ENCODE measurements around the gene IDH3G. TPM values are rescaled to one million over a fixed set of nuclear protein-coding genes. Genes with fewer than 3 reads are reported as not detected.
"Not testable (repeated sequence)": the region's sequence is repeated elsewhere in the genome, so short reads cannot be mapped to it uniquely, and the experiment has no call there.

Gene IDH3G
- polyA plus RNA-seq, 3 donors = 115 to 201 (median 130) TPM

DNA sequence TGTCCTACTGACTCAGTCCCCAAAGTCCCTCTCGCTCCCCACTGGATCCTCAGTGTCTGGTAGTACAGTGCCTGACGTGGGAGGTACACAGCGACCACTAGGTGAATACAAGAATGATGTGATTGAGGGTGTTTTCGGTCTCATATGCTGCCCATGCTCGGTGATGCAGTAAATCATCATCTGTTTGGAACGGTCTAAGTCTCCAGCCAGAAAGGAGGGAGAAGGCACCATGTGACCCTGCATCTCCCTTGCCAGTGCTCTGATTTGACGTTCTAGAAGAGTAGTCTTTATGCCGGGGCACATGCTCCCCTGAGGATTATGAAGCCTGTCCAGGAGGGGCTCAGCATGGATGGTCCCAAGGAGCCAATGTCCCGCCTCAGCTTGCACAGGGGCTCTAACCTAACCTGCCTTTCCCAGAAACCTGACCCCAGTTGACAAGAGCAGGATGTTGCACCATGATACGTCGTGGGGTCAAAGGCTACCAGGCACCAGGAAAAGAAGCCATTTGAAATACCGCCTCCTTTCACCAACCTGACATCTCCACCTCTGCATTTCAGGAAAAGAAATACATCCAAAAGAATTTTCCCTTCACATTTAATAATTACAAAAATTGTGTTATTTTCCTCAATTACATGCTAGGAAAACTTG lies 43.9 kb downstream of the IDH3G start:
- no peak overlapping the region for H3K4me2 ChIP-seq (replicated peaks; ENCODE audit: extremely low read depth, low read length, poor library complexity, severe bottlenecking)
- H3K4me1 ChIP-seq (ENCODE audit: control insufficient read depth in 1 of 2, insufficient read depth in 2 of 2, low read length in 2 of 2) = no peaks in the 10 kb centered on the region
- no peaks in the 10 kb centered on the region for H3K9me3 ChIP-seq (replicated peaks in 1 of 2; ENCODE audit: control insufficient read depth in 1 of 2, insufficient read depth in 1 of 2, low read length in 2 of 2)
- H3K36me3 ChIP-seq (replicated peaks in 1 of 2; ENCODE audit: control insufficient read depth in 1 of 2, insufficient read depth in 2 of 2, low read length in 2 of 2) = no peaks in the 10 kb centered on the region
- WGBS (ENCODE audit: insufficient coverage) = 100% methylated on average over 3 of the region's 12 CpGs
- intact Hi-C loops (cut with micrococcal nuclease) = no loop called here
- no peak overlapping the region for H3K4me3 ChIP-seq (replicated peaks in 1 of 3; ENCODE audit: low read depth in 2 of 3, low read length in 3 of 3)
- no peak overlapping the region for H3K27ac ChIP-seq (ENCODE audit: low read depth in 1 of 2, low read length in 2 of 2)
- no peaks in the 10 kb centered on the region for H3K79me2 ChIP-seq (ENCODE audit: insufficient read depth, low read length)
- no peak overlapping the region for H3K9ac ChIP-seq (ENCODE audit: insufficient read depth, low read length, poor library complexity, severe bottlenecking)
- H3K9me3 Mint-ChIP-seq = peaks cover 0 to 12% (median 0%) of the 10 kb centered on the region in 7 donors
- DNase-seq = peak in 1 of 3 donors; percentile 0
- peaks cover 0 to 8% of the 10 kb centered on the region in 2 donors for H3K27me3 ChIP-seq (ENCODE audit: control insufficient read depth in 2 of 2, insufficient read depth in 2 of 2, low read length in 2 of 2)
- H3K4me3 Mint-ChIP-seq = no peak overlapping the region
- no peak overlapping the region for H3K27ac Mint-ChIP-seq
- no peak overlapping the region for H2AFZ ChIP-seq (ENCODE audit: insufficient read depth, low read depth, low read length, poor library complexity, severe bottlenecking)
- H3K4me1 Mint-ChIP-seq = peaks cover 2% of the 10 kb centered on the region
- TF ChIP-seq CTCF (IDR thresholded peaks at IDR 0.05) = no peak
- H3K36me3 Mint-ChIP-seq = no peaks in the 10 kb centered on the region
- H3K27me3 Mint-ChIP-seq (ENCODE audit: low read depth in 3 of 3) = peaks cover 2 to 36% (median 14%) of the 10 kb centered on the region in 3 donors
- no peaks in the 10 kb centered on the region for H4K20me1 ChIP-seq (ENCODE audit: insufficient read depth, low read length)

DNA sequence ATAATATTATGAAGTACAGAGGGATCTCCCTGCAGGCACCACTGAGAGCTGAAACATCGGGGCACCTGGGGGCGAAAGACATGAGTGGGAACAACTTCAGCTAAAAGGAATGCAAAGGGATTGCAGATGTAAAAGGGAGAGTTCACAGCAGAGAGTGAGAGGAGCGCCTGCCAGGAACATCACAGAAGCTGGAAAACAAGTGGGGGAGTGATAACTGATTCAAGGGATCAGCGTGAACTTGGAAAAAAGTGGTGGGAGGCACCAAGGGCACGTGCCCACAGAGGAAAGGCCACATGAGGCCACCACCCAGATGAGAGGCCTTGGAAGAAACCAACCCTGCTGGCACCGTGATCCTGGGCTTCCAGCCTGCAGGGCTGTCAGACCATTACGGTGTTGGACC lies 45.2 kb downstream of the IDH3G start:
- H3K4me3 Mint-ChIP-seq; H3K9me3 ChIP-seq (replicated peaks in 1 of 2; ENCODE audit: control insufficient read depth in 1 of 2, insufficient read depth in 1 of 2, low read length in 2 of 2); H3K4me2 ChIP-seq (replicated peaks; ENCODE audit: extremely low read depth, low read length, poor library complexity, severe bottlenecking); H3K27ac ChIP-seq (ENCODE audit: low read depth in 1 of 2, low read length in 2 of 2); DNase-seq; H4K20me1 ChIP-seq (ENCODE audit: insufficient read depth, low read length); H2AFZ ChIP-seq (ENCODE audit: insufficient read depth, low read depth, low read length, poor library complexity, severe bottlenecking); H3K27me3 ChIP-seq (ENCODE audit: control insufficient read depth in 2 of 2, insufficient read depth in 2 of 2, low read length in 2 of 2); H3K36me3 ChIP-seq (replicated peaks in 1 of 2; ENCODE audit: control insufficient read depth in 1 of 2, insufficient read depth in 2 of 2, low read length in 2 of 2); H3K79me2 ChIP-seq (ENCODE audit: insufficient read depth, low read length); H3K4me1 ChIP-seq (ENCODE audit: control insufficient read depth in 1 of 2, insufficient read depth in 2 of 2, low read length in 2 of 2); H3K36me3 Mint-ChIP-seq; intact Hi-C loops (cut with micrococcal nuclease); H3K4me3 ChIP-seq (replicated peaks in 1 of 3; ENCODE audit: low read depth in 2 of 3, low read length in 3 of 3); H3K9ac ChIP-seq (ENCODE audit: insufficient read depth, low read length, poor library complexity, severe bottlenecking): not testable (repeated sequence)
- Mint-ChIP-seq H3K27ac (peak overlapping the region in 1 of 7 donors; percentile 63), H3K4me1 (peaks cover 10% of the 10 kb centered on the region), H3K27me3 (ENCODE audit: low read depth in 3 of 3) (peaks cover 2 to 44% (median 23%) of the 10 kb centered on the region in 3 donors), H3K9me3 (peaks cover 0 to 12% (median 0%) of the 10 kb centered on the region in 7 donors)
- 83% methylated on average over 3 of the region's 7 CpGs for WGBS (ENCODE audit: insufficient coverage)

GRCh38 chrX:153746991-153747390 lies 47.2 kb downstream of the IDH3G start:
- H3K36me3 Mint-ChIP-seq; H3K4me3 Mint-ChIP-seq; H3K27ac ChIP-seq (ENCODE audit: low read depth in 1 of 2, low read length in 2 of 2); H3K36me3 ChIP-seq (replicated peaks in 1 of 2; ENCODE audit: control insufficient read depth in 1 of 2, insufficient read depth in 2 of 2, low read length in 2 of 2); H3K4me2 ChIP-seq (replicated peaks; ENCODE audit: extremely low read depth, low read length, poor library complexity, severe bottlenecking); H3K9me3 ChIP-seq (replicated peaks in 1 of 2; ENCODE audit: control insufficient read depth in 1 of 2, insufficient read depth in 1 of 2, low read length in 2 of 2); intact Hi-C loops (cut with micrococcal nuclease); H3K27ac Mint-ChIP-seq; H2AFZ ChIP-seq (ENCODE audit: insufficient read depth, low read depth, low read length, poor library complexity, severe bottlenecking); H3K27me3 ChIP-seq (ENCODE audit: control insufficient read depth in 2 of 2, insufficient read depth in 2 of 2, low read length in 2 of 2); H4K20me1 ChIP-seq (ENCODE audit: insufficient read depth, low read length); H3K79me2 ChIP-seq (ENCODE audit: insufficient read depth, low read length); H3K4me3 ChIP-seq (replicated peaks in 1 of 3; ENCODE audit: low read depth in 2 of 3, low read length in 3 of 3); H3K9ac ChIP-seq (ENCODE audit: insufficient read depth, low read length, poor library complexity, severe bottlenecking); DNase-seq: not testable (repeated sequence)
- Mint-ChIP-seq H3K27me3 (ENCODE audit: low read depth in 3 of 3) (peaks cover 0 to 42% (median 24%) of the 10 kb centered on the region in 3 donors), H3K9me3 (peaks cover 0 to 15% (median 0%) of the 10 kb centered on the region in 7 donors), H3K4me1 (peaks cover 12% of the 10 kb centered on the region)
- peaks cover 5 to 11% of the 10 kb centered on the region in 2 donors for H3K4me1 ChIP-seq (ENCODE audit: control insufficient read depth in 1 of 2, insufficient read depth in 2 of 2, low read length in 2 of 2)
- WGBS (ENCODE audit: insufficient coverage) = no CpG with 5 or more reads among the region's 6 CpGs
